SH-SY5Y (cell line): Measurements from ENCODE around the gene ASGR1.

Experiments
- GATA2 ChIP-seq: IDR thresholded peaks from 2 replicates; pipeline ENCODE4 v1.6.1; 2011; ENCODE audit warnings: mild to moderate bottlenecking, low read depth, low read length
- GATA3 ChIP-seq: IDR thresholded peaks from 2 replicates; pipeline ENCODE4 v1.6.1; 2011; ENCODE audit warnings: low read depth, mild to moderate bottlenecking, low read length, moderate library complexity

The ASGR1 gene

DNA sequence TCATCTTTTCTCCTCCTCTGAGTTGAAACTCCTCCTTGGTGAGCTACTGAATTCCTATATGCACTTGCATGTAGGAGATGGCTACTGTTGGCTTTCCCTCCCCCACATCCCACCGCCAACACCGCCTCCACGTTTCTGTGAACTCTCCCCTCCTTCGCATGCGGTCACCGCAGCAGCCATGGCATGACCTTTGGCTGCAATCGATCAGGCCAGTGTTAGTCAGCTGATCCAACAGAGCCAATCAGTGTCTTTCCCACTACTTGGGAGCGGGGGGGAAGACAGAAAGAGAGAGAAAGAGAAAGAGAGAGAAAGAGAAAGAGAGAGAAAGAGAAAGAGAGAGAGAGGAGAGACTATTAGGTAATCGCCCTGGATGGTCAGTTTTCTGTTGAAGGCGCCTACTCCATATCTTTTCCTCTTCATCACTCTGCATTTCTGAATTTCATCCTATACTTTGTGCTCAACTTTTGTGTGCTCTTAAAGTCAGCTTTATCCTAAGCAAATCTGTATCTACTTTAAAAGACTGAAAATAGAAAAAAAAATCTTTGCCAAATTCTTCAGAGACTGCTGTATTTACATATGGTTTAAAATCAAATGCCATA, 22.7 kb downstream of the ASGR1 start:
- TF ChIP-seq GATA3 (no peak), GATA2 (no peak)

DNA sequence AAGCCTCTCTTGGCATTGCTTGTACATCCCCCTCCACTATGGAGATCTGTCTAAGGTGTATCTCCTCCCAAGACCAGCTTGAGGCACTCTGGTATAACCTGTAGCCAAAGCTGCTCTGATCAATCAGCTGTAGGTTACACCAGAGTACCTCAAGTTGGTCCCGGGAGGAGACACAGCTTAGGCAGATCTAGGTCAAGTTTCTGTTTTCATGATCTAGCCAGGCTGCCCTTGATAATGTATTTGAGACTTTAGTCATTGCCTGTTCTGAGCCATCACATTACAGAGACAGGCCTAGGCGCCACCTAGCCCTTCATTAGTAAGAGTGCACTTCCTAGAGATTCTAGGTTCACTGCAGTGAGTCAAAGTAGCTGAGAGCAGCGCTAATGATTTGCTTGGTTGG, 31.4 kb downstream of the ASGR1 start:
- TF ChIP-seq GATA2 (no peak), GATA3 (no peak)

GRCh38 chr17:7146115-7146514, 33.1 kb downstream of the ASGR1 start:
- TF ChIP-seq GATA3 (no peak), GATA2 (no peak)

- TF ChIP-seq GATA2 = no peak
- TF ChIP-seq GATA3 = no peak
Measured at GRCh38 chr17:7144213-7144612, 35.0 kb downstream of the ASGR1 start.

- no peak for TF ChIP-seq GATA2
- no peak for TF ChIP-seq GATA3
Measured at GRCh38 chr17:7141824-7142223, 37.3 kb downstream of the ASGR1 start.

- no peak for TF ChIP-seq GATA2
Measured at GRCh38 chr17:7139400-7139799, 39.8 kb downstream of the ASGR1 start.

DNA sequence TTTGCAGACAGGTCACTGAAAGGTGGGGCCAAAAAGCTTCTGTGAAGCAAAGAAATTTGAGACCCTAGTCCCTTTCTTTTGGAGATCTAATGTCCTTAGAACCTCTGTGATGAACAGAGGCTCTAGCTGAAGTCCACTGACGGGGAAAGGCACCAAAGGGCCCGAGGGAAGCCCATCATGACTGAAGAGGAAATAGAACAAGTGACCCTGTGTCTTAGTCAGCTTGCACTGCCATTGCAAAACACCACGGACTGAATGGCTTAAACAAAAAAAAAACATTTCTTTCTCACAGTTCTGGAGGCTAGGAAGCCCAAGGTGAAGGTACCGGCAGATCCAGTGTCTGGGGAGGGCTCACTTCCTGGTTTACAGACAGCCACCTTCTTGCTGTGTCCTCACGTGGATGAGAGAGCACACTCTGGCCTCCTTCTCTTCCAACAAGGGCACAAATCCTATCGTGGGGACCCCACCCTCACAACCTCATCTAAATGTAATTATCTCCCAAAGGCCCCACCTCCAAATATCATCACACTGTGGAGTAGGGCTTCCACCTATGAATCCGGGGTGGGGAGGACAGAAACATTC, 40.3 kb downstream of the ASGR1 start:
- TF ChIP-seq GATA2 (no peak), GATA3 (no peak)

- TF ChIP-seq GATA2 (no peak), GATA3 (no peak)
Measured at GRCh38 chr17:7137171-7137943, 41.8 kb downstream of the ASGR1 start.

DNA sequence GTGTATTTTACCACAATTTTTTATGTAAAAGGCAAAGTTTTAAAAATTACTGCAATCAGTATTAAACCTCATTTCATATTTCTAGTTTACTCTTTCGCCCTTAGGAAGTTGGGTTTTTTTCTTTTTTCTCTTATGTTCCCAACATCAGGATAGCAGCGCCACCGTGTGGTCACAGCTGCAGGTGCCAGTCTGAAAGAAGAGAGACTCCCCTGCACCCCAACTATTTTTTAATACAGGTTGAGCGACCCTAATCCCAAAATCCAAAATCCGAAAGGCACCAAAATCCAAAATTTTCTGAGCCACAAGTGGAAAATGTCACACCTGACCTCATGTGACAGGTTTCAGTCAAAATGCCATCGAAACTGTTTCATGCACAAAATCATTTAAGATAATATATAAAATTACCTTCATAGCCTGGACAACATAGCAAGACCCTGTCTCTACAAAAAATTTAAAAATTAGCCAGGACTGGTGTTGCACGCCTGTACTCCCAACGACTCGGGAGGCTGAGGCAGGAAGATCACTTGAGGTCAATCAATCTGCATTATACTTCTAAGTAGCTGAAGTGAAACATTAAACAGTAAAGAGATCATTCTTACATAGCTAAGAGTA, 42.8 kb downstream of the ASGR1 start:
- TF ChIP-seq GATA3 (no peak), GATA2 (no peak)

DNA sequence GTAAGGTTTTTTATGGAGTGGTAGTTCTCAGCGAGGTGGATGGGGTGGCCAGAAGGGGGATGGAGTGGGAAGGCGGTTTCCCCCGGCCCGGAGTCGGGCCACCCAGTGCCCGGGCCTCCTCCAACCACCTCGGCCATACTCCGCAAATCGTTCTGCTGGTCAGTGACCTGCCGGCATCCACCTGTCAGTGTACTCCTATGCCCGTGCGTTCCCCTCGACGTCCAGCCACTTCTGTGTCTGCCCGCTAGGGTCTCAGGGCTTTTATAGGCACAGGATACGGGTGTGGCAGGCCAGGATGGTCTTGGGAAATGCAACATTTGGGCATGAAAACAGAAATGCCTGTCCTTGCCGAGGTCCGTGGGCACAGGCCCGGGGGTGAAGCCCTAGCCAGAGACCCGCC, 45.3 kb downstream of the ASGR1 start:
- TF ChIP-seq GATA2 = no peak
- no peak for TF ChIP-seq GATA3

DNA sequence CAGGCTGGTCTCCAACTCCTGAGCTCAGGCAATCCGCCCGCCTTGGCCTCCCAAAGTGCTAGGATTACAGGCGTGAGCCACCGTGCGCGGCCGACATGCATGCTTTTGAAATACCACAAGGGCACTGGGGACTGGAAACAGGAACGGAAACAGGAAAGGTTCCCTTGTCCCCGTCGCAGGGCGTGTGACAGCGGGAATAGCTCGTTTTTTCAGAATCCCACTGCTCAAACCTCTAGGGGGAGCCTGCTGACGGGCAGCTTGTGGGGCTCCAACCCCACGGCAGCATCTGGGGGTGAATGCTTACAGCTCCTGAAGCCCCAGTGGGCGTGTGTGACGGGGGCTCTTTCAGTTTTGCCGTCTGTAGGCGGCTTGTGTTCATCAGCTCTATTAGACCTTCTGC, 45.7 kb downstream of the ASGR1 start:
- TF ChIP-seq GATA2 (no peak), GATA3 (no peak)

DNA sequence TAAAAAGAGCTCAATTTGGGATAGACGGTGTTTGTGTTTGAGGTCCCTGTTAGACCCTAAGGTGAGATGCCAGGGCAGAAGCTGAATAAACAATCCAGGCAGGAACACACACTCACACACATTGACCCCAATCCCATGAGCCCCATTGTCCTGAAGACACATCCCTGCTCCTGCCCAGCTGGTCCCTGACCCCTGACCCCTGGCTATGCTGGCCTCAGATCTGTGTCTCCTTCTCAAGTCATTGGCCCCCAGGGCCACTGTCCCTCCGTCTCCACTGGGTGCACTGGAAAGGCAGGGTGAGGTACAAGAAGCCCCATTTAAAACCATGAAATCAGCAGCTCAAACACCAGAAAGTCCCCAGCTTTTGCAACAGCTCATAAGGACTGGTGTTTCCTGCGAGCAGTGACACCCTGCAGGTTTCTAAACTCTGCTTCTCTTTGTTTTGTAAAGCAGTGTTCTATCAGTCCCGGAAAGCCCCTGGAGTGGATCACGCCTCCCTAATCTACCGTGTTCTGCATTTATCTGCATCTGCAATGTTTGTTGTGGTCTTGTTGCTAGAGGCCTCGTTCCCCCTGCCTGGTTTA, 46.6 kb downstream of the ASGR1 start:
- no peak for TF ChIP-seq GATA2
- TF ChIP-seq GATA3 = no peak

GRCh38 chr17:7131423-7131791, 47.8 kb downstream of the ASGR1 start:
- no peak for TF ChIP-seq GATA3
- no peak for TF ChIP-seq GATA2

GRCh38 chr17:7130621-7131422, 48.3 kb downstream of the ASGR1 start:
- no peak for TF ChIP-seq GATA2
- no peak for TF ChIP-seq GATA3
